ENCODE measurements around the gene ADAM12. TPM values are rescaled to one million over a fixed set of nuclear protein-coding genes. Genes with fewer than 3 reads are reported as not detected.

Gene ADAM12
- polyA plus RNA-seq, 1 donor from 2014 or later = 0.09 TPM

DNA sequence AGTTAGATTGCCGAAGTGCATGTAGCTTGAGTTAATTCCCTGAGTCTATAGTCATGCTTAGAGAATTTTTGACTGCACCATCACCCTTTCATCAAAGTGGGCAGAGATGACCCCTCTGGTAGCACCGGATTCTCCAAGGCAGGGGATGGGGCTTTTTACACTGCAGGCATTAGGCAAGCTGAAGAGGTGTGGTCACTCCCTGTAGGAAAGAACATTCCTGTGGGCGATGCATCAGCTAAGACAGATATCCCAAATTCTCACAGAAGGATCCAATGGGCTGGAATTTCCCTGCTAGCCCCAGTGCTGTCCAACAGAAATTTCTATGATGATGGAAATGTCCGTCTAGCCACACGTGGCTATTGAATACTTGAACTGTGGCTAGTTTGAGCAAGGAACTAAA lies 118.2 kb downstream of the ADAM12 start:
- TF ChIP-seq EP300 (conservative IDR thresholded peaks at IDR 0.05; ENCODE audit: poor library complexity, severe bottlenecking) = no peak
- no peak for TF ChIP-seq TAF1 (IDR thresholded peaks at IDR 0.05; ENCODE audit: low read depth)
- no peak for TF ChIP-seq REST (IDR thresholded peaks at IDR 0.05; ENCODE audit: borderline replicate concordance)
- TF ChIP-seq CTCF (IDR thresholded peaks at IDR 0.05; ENCODE audit: poor library complexity, severe bottlenecking) = no peak
- no peak for TF ChIP-seq MXI1 (conservative IDR thresholded peaks at IDR 0.05; ENCODE audit: poor library complexity, severe bottlenecking)
- TF ChIP-seq EZH2 (IDR thresholded peaks at IDR 0.05; ENCODE audit: borderline replicate concordance, insufficient read depth, low read length, poor library complexity, severe bottlenecking) = no peak
- TF ChIP-seq POLR2AphosphoS5 (IDR thresholded peaks at IDR 0.05) = no peak
- no peak for TF ChIP-seq RAD21 (conservative IDR thresholded peaks at IDR 0.05)
- no peak for TF ChIP-seq SMC3 (conservative IDR thresholded peaks at IDR 0.05; ENCODE audit: poor library complexity)
- H3K9ac ChIP-seq (ENCODE audit: low read length) = no peak overlapping the region

GRCh38 chr10:126268013-126268920 lies 120.0 kb downstream of the ADAM12 start:
- H4K20me1 ChIP-seq (ENCODE audit: insufficient read depth) = no peaks in the 10 kb centered on the region
- no peaks in the 10 kb centered on the region for H3K79me2 ChIP-seq (replicated peaks; ENCODE audit: insufficient read depth, low read length)
- no peak overlapping the region for H2AFZ ChIP-seq (ENCODE audit: low read depth, low read length)
- no peak overlapping the region for H3K4me3 ChIP-seq (ENCODE audit: low read length)
- no peaks in the 10 kb centered on the region for H3K9me3 ChIP-seq (ENCODE audit: low read length)
- H3K9ac ChIP-seq (ENCODE audit: low read length) = no peak overlapping the region
- H3K4me2 ChIP-seq (ENCODE audit: low read length) = no peak overlapping the region
- H3F3A ChIP-seq (ENCODE audit: insufficient read depth, low read length, poor library complexity, severe bottlenecking) = no peaks in the 10 kb centered on the region
- H3K9me2 ChIP-seq (ENCODE audit: insufficient read depth, low read length) = no peaks in the 10 kb centered on the region
- H3K36me3 ChIP-seq (ENCODE audit: insufficient read depth, low read length) = no peaks in the 10 kb centered on the region
- H3K27me3 ChIP-seq (ENCODE audit: insufficient read depth, low read depth, low read length) = no peaks in the 10 kb centered on the region
- TF ChIP-seq EZH2 (IDR thresholded peaks at IDR 0.05; ENCODE audit: borderline replicate concordance, insufficient read depth, low read length, poor library complexity, severe bottlenecking) (no peak), EP300 (conservative IDR thresholded peaks at IDR 0.05; ENCODE audit: poor library complexity, severe bottlenecking) (peak; percentile 95), RAD21 (conservative IDR thresholded peaks at IDR 0.05) (no peak), REST (IDR thresholded peaks at IDR 0.05; ENCODE audit: borderline replicate concordance) (no peak), SMC3 (conservative IDR thresholded peaks at IDR 0.05; ENCODE audit: poor library complexity) (no peak), POLR2AphosphoS5 (IDR thresholded peaks at IDR 0.05) (peak; percentile 57), CTCF (IDR thresholded peaks at IDR 0.05; ENCODE audit: poor library complexity, severe bottlenecking) (no peak), MXI1 (conservative IDR thresholded peaks at IDR 0.05; ENCODE audit: poor library complexity, severe bottlenecking) (no peak), TAF1 (IDR thresholded peaks at IDR 0.05; ENCODE audit: low read depth) (no peak)
- peak overlapping the region; percentile 32 for H3K27ac ChIP-seq (ENCODE audit: low read length)

More for the DNA sequence above, 118.2 kb downstream of the ADAM12 start:
- no peaks in the 10 kb centered on the region for H3K36me3 ChIP-seq (ENCODE audit: insufficient read depth, low read length)
- no peak overlapping the region for H3K4me2 ChIP-seq (ENCODE audit: low read length)
- H2AFZ ChIP-seq (ENCODE audit: low read depth, low read length) = no peak overlapping the region
- H4K20me1 ChIP-seq (ENCODE audit: insufficient read depth) = no peaks in the 10 kb centered on the region
- no peaks in the 10 kb centered on the region for H3K79me2 ChIP-seq (replicated peaks; ENCODE audit: insufficient read depth, low read length)
- no peaks in the 10 kb centered on the region for H3K9me2 ChIP-seq (ENCODE audit: insufficient read depth, low read length)
- no peaks in the 10 kb centered on the region for H3K9me3 ChIP-seq (ENCODE audit: low read length)
- H3K27me3 ChIP-seq (ENCODE audit: insufficient read depth, low read depth, low read length) = no peaks in the 10 kb centered on the region
- no peak overlapping the region for H3K27ac ChIP-seq (ENCODE audit: low read length)
- H3K4me3 ChIP-seq (ENCODE audit: low read length) = no peak overlapping the region
- no peaks in the 10 kb centered on the region for H3F3A ChIP-seq (ENCODE audit: insufficient read depth, low read length, poor library complexity, severe bottlenecking)
